ENCODE measurements around the gene PYHIN1. TPM values are rescaled to one million over a fixed set of nuclear protein-coding genes. Genes with fewer than 3 reads are reported as not detected.

PYHIN1 gene
- polyA plus RNA-seq, 1 donor (not counting 4 experiments of a cell fraction or from before 2014, with no cell fraction given): 0.37 TPM

DNA sequence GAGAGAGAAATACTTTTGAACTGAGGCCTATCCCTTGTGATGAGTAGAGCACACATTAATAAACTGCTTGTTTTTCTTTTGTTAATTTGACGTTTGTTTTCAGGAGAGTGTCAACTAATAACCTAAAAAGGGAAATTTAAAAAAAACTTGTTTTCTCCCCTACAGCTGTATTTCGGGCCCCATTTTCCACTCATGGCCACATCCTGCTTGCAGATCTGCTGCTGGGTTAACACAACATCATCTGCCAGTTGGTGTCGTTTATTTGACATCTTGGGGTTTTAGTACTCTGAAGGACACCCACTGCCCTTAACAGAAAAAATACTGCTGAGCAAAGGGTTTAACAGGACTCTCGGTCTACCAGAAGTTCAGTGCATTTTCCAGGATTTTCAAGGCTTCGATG lies 848 bp upstream of the PYHIN1 start:
- no peak for DNase-seq (ENCODE audit: low read depth, low spot score)
- peak; percentile 9 for FAIRE-seq
- Histone ChIP-seq H3K9me1 (ENCODE audit: control insufficient read depth, extremely low read depth, insufficient read depth, low read length) (no peaks in the 10 kb centered on the region), H4K20me1 (ENCODE audit: control insufficient read depth, extremely low read depth, insufficient read depth, low read length) (no peaks in the 10 kb centered on the region), H3K27ac (ENCODE audit: control insufficient read depth, insufficient read depth, low read length) (no peak overlapping the region), H3K4me3 (ENCODE audit: control insufficient read depth in 2 of 3, extremely low read depth in 1 of 3, insufficient read depth in 2 of 3, low read depth in 1 of 3, low read length in 3 of 3) (no peak overlapping the region), H3K4me1 (ENCODE audit: control insufficient read depth, extremely low read depth, insufficient read depth, low read length) (peaks cover 3% of the 10 kb centered on the region), H3K36me3 (ENCODE audit: control insufficient read depth in 2 of 2, extremely low read depth in 1 of 2, insufficient read depth in 2 of 2, low read length in 2 of 2) (no peaks in the 10 kb centered on the region), H3K27me3 (ENCODE audit: control insufficient read depth, extremely low read depth, insufficient read depth, low read length) (no peaks in the 10 kb centered on the region), H2AFZ (ENCODE audit: control insufficient read depth, low read length) (no peak overlapping the region), H3K79me2 (ENCODE audit: control insufficient read depth, insufficient read depth, low read length) (no peaks in the 10 kb centered on the region), H3K9me3 (ENCODE audit: control insufficient read depth, low read depth, low read length) (no peaks in the 10 kb centered on the region), H3K9ac (ENCODE audit: control insufficient read depth, extremely low read depth, insufficient read depth, low read length) (no peak overlapping the region), H3K4me2 (ENCODE audit: control insufficient read depth, extremely low read depth, insufficient read depth, low read depth, low read length) (no peak overlapping the region)
- TF ChIP-seq CTCF (optimal IDR thresholded peaks at IDR 0.05 in 1 of 3, IDR thresholded peaks at IDR 0.05 in 1 of 3, conservative IDR thresholded peaks at IDR 0.05 in 1 of 3; ENCODE audit: extremely low read depth in 1 of 3, insufficient read depth in 2 of 3, low read length in 3 of 3) (no peak), EZH2 (IDR thresholded peaks at IDR 0.05; ENCODE audit: low read length) (no peak)
- dilution Hi-C loops (cut with MboI; ENCODE audit: extremely low pct_ligation_motif_present, low sequenced_read_pairs): no loop called here

DNA sequence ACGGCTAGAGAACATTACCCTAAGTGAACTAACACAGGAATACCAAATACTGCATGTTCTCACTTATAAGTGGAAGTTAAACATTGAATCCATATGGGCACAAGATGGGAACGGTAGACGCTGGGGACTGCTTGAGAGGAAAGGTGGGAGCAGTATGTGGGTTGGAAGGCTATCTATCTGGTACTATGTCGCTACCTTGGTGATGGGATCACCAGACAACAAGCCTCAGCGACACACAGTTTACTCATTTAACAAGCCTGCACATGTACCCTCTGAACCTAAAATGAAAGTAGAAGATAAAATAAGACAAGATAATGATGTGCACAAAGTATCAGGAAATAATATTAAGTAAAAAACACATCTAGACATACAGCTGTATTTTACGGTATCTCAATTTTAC lies 819 bp downstream of the PYHIN1 start:
- H2AFZ ChIP-seq (ENCODE audit: control insufficient read depth, low read length): peak overlapping the region; percentile 27
- H3K36me3 ChIP-seq (ENCODE audit: control insufficient read depth in 2 of 2, extremely low read depth in 1 of 2, insufficient read depth in 2 of 2, low read length in 2 of 2): no peaks in the 10 kb centered on the region
- no peaks in the 10 kb centered on the region for H3K79me2 ChIP-seq (ENCODE audit: control insufficient read depth, insufficient read depth, low read length)
- FAIRE-seq: no peak
- H3K9me3 ChIP-seq (ENCODE audit: control insufficient read depth, low read depth, low read length): no peaks in the 10 kb centered on the region
- no peak for DNase-seq (ENCODE audit: low read depth, low spot score)
- no peaks in the 10 kb centered on the region for H3K27me3 ChIP-seq (ENCODE audit: control insufficient read depth, extremely low read depth, insufficient read depth, low read length)
- no peak overlapping the region for H3K4me3 ChIP-seq (ENCODE audit: control insufficient read depth in 2 of 3, extremely low read depth in 1 of 3, insufficient read depth in 2 of 3, low read depth in 1 of 3, low read length in 3 of 3)
- no peak overlapping the region for H3K9ac ChIP-seq (ENCODE audit: control insufficient read depth, extremely low read depth, insufficient read depth, low read length)
- no peaks in the 10 kb centered on the region for H3K9me1 ChIP-seq (ENCODE audit: control insufficient read depth, extremely low read depth, insufficient read depth, low read length)
- no peak overlapping the region for H3K27ac ChIP-seq (ENCODE audit: control insufficient read depth, insufficient read depth, low read length)
- no peaks in the 10 kb centered on the region for H4K20me1 ChIP-seq (ENCODE audit: control insufficient read depth, extremely low read depth, insufficient read depth, low read length)
- H3K4me1 ChIP-seq (ENCODE audit: control insufficient read depth, extremely low read depth, insufficient read depth, low read length): peaks cover 3% of the 10 kb centered on the region
- no peak for TF ChIP-seq EZH2 (IDR thresholded peaks at IDR 0.05; ENCODE audit: low read length)
- no peak for TF ChIP-seq CTCF (optimal IDR thresholded peaks at IDR 0.05 in 1 of 3, IDR thresholded peaks at IDR 0.05 in 1 of 3, conservative IDR thresholded peaks at IDR 0.05 in 1 of 3; ENCODE audit: extremely low read depth in 1 of 3, insufficient read depth in 2 of 3, low read length in 3 of 3)
- no peak overlapping the region for H3K4me2 ChIP-seq (ENCODE audit: control insufficient read depth, extremely low read depth, insufficient read depth, low read depth, low read length)
- dilution Hi-C loops (cut with MboI; ENCODE audit: extremely low pct_ligation_motif_present, low sequenced_read_pairs): no loop called here

Measured in keratinocyte (primary cell).